Endothelial cell of umbilical vein (primary cell): ENCODE results near the gene CNIH2.

Experiments
- CTCF ChIP-seq, 2 donors: IDR thresholded peaks; 1 replicate in 1 of 2; 2 replicates in 1 of 2; pipeline ENCODE4 v1.5.1; 2011; ENCODE audit warnings: low read length in 2 of 2, mild to moderate bottlenecking in 2 of 2, moderate library complexity in 2 of 2, control low read depth in 1 of 2, inconsistent platforms in 1 of 2, low read depth in 1 of 2; ENCODE audit not compliant: insufficient read depth in 1 of 2; ENCODE audit errors: extremely low read depth in 1 of 2
- EZH2 ChIP-seq: IDR thresholded peaks from 2 replicates; pipeline ENCODE4 v1.6.1; 2012; ENCODE audit warnings: borderline replicate concordance, low read depth, mild to moderate bottlenecking, moderate library complexity, low read length, inconsistent platforms; ENCODE audit not compliant: severe bottlenecking
- FOS ChIP-seq: IDR thresholded peaks from 2 replicates; pipeline ENCODE4 v1.6.1; 2011; ENCODE audit warnings: mild to moderate bottlenecking, low read length, moderate library complexity, borderline replicate concordance; ENCODE audit not compliant: insufficient read depth
- MAX ChIP-seq: IDR thresholded peaks from 2 replicates; pipeline ENCODE4 v1.6.1; 2011; ENCODE audit not compliant: insufficient read depth, insufficient read length
- POLR2A ChIP-seq: IDR thresholded peaks from 2 replicates; pipeline ENCODE4 v1.6.1; 2012; ENCODE audit warnings: low read depth, mild to moderate bottlenecking, control low read depth, low read length
- POLR2AphosphoS5 ChIP-seq: IDR thresholded peaks from 2 replicates; pipeline ENCODE4 v1.6.1; 2012; ENCODE audit warnings: low read depth, mild to moderate bottlenecking, control low read depth, low read length, moderate library complexity; ENCODE audit not compliant: insufficient read depth

GRCh38 chr11:66297610-66298009 is 19.6 kb downstream of the CNIH2 start:
- no peak for TF ChIP-seq MAX
- no peak for TF ChIP-seq CTCF (IDR thresholded peaks at IDR 0.05; ENCODE audit: extremely low read depth in 1 of 2, insufficient read depth in 1 of 2, low read depth in 1 of 2, low read length in 2 of 2)
- TF ChIP-seq POLR2A: no peak
- no peak for TF ChIP-seq POLR2AphosphoS5
- TF ChIP-seq FOS: no peak
- no peak for TF ChIP-seq EZH2
